GM23338 (cell line): ENCODE results near the gene PAPOLG.

Source experiments
- CTCF ChIP-seq, 2 experiments: fragments of 200-600 bp in 1 of 2; sonication (generic) in 1 of 2; conservative IDR thresholded peaks; 2 replicates each; pipeline versions ENCODE4 v1.5.1 to v1.6.1; 2016 to 2017; ENCODE audit warnings: antibody characterized with exemption in 2 of 2, low read depth in 2 of 2, mild to moderate bottlenecking in 2 of 2, moderate library complexity in 1 of 2
- ETS1 ChIP-seq: IDR thresholded peaks from 2 replicates; pipeline ENCODE4 v1.6.1; 2016; ENCODE audit warnings: antibody characterized with exemption
- EZH2 ChIP-seq: fragments of 200-600 bp; sonication (generic); IDR thresholded peaks from one replicate; pipeline ENCODE4 v1.8.0; 2017; ENCODE audit warnings: antibody characterized with exemption, mild to moderate bottlenecking, low read depth; ENCODE audit not compliant: unreplicated experiment
- EZH2phosphoT487 ChIP-seq: fragments of 200-600 bp; sonication (generic); IDR thresholded peaks from one replicate; pipeline ENCODE4 v1.8.1; 2018; ENCODE audit warnings: antibody characterized with exemption; ENCODE audit not compliant: unreplicated experiment
- JUNB ChIP-seq: IDR thresholded peaks from one replicate; pipeline ENCODE4 v1.6.1; 2016; ENCODE audit warnings: antibody characterized with exemption; ENCODE audit not compliant: unreplicated experiment
- NANOG ChIP-seq: IDR thresholded peaks from 2 replicates; pipeline ENCODE4 v1.6.1; 2016; ENCODE audit warnings: antibody characterized with exemption, borderline replicate concordance
- POLR2AphosphoS5 ChIP-seq: IDR thresholded peaks from 2 replicates; pipeline ENCODE4 v1.6.1; 2016; ENCODE audit warnings: antibody characterized with exemption, low read depth
- STAT1 ChIP-seq: IDR thresholded peaks from one replicate; pipeline ENCODE4 v1.6.1; 2016; ENCODE audit warnings: antibody characterized with exemption; ENCODE audit not compliant: unreplicated experiment
- ZNF331 ChIP-seq: fragments of 250-450 bp; sonication (Bioruptor Pico); IDR thresholded peaks from 2 replicates; pipeline ENCODE4 v1.5.0; 2020; ENCODE audit warnings: low read depth, mild to moderate bottlenecking, moderate library complexity
- TF ChIP-seq, protein P1 (sequence below): IDR thresholded peaks from one replicate; pipeline ENCODE4 v1.6.1; 2018; ENCODE audit warnings: antibody characterized with exemption; ENCODE audit not compliant: unreplicated experiment

DNA sequence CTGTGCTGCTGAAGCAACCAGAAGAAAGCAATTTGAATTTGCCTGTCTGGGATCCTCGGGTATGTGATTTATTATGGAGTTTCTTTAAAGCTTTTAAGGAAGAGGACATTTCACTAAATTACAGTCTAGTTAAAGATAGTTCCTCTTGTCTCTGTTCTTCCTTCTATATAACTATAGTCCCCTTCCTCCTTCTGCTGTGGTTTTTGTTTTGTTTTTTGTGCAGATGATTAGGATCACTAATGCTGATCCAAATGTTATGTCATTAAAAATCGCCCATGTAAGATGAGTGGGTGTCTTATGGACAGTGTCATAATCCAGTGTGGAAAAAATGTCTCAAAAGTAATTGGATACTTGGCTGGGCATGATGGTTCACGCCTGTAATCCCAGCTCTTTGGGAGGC, 24.7 kb downstream of the PAPOLG start:
- TF ChIP-seq CTCF (conservative IDR thresholded peaks at IDR 0.05; ENCODE audit: low read depth in 2 of 2) = no peak
- TF ChIP-seq, protein P1, sequence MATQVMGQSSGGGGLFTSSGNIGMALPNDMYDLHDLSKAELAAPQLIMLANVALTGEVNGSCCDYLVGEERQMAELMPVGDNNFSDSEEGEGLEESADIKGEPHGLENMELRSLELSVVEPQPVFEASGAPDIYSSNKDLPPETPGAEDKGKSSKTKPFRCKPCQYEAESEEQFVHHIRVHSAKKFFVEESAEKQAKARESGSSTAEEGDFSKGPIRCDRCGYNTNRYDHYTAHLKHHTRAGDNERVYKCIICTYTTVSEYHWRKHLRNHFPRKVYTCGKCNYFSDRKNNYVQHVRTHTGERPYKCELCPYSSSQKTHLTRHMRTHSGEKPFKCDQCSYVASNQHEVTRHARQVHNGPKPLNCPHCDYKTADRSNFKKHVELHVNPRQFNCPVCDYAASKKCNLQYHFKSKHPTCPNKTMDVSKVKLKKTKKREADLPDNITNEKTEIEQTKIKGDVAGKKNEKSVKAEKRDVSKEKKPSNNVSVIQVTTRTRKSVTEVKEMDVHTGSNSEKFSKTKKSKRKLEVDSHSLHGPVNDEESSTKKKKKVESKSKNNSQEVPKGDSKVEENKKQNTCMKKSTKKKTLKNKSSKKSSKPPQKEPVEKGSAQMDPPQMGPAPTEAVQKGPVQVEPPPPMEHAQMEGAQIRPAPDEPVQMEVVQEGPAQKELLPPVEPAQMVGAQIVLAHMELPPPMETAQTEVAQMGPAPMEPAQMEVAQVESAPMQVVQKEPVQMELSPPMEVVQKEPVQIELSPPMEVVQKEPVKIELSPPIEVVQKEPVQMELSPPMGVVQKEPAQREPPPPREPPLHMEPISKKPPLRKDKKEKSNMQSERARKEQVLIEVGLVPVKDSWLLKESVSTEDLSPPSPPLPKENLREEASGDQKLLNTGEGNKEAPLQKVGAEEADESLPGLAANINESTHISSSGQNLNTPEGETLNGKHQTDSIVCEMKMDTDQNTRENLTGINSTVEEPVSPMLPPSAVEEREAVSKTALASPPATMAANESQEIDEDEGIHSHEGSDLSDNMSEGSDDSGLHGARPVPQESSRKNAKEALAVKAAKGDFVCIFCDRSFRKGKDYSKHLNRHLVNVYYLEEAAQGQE = no peak
- no peak for TF ChIP-seq POLR2AphosphoS5
- no peak for TF ChIP-seq JUNB
- TF ChIP-seq EZH2 = no peak
- no peak for TF ChIP-seq EZH2phosphoT487
- TF ChIP-seq ETS1 = no peak
- no peak for TF ChIP-seq STAT1
- TF ChIP-seq ZNF331 (CRISPR knock-in tag) = no peak
- TF ChIP-seq NANOG = no peak
